GM19395 (cell line): ENCODE results near the gene RPL22L1.
"Not testable (repeated sequence)": the region's sequence is repeated elsewhere in the genome, so short reads cannot be mapped to it uniquely, and the experiment has no call there.

ENCODE experiments used
- ATAC-seq: cut with Tn5 transposase; IDR thresholded peaks from one replicate; pipeline ENCODE4 v1.9.1; 2021; ENCODE audit warnings: mild to moderate bottlenecking, moderate library complexity; ENCODE audit not compliant: unreplicated experiment

Gene RPL22L1

GRCh38 chr3:170869645-170870593 lies at the start of gene RPL22L1:
RPL22L1 (minus strand) TSS chr3:170870195; CDS start chr3:170870167, 28 bp downstream.
- ATAC-seq: peak; percentile 96

GRCh38 chr3:170918715-170919114 lies 48.7 kb upstream of the RPL22L1 start:
- ATAC-seq: no peak

- no peak for ATAC-seq
Measured at GRCh38 chr3:170914690-170915089, 44.7 kb upstream of the RPL22L1 start.

GRCh38 chr3:170914212-170914611 lies 44.2 kb upstream of the RPL22L1 start:
- ATAC-seq: no peak

- ATAC-seq: no peak
Measured at GRCh38 chr3:170911051-170911450, 41.1 kb upstream of the RPL22L1 start.

GRCh38 chr3:170910542-170910941 lies 40.5 kb upstream of the RPL22L1 start:
- ATAC-seq: no peak

GRCh38 chr3:170909129-170909903 lies 39.3 kb upstream of the RPL22L1 start:
- ATAC-seq: no peak

- peak; percentile 92 for ATAC-seq
Measured at GRCh38 chr3:170908235-170909116, 38.5 kb upstream of the RPL22L1 start, which contains the start of gene EIF5A2. EIF5A2 (minus strand) TSS chr3:170908637; CDS start chr3:170907806, 831 bp downstream.

- ATAC-seq: no peak
Measured at GRCh38 chr3:170907637-170908234, 37.7 kb upstream of the RPL22L1 start.

GRCh38 chr3:170905862-170906261 lies 35.9 kb upstream of the RPL22L1 start:
- no peak for ATAC-seq

GRCh38 chr3:170903123-170903522 lies 33.1 kb upstream of the RPL22L1 start:
- no peak for ATAC-seq

- ATAC-seq: no peak
Measured at GRCh38 chr3:170899455-170899854, 29.5 kb upstream of the RPL22L1 start.

GRCh38 chr3:170897978-170898377 lies 28.0 kb upstream of the RPL22L1 start:
- no peak for ATAC-seq

GRCh38 chr3:170897199-170897598 lies 27.2 kb upstream of the RPL22L1 start:
- ATAC-seq: not testable (repeated sequence)

- ATAC-seq: no peak
Measured at GRCh38 chr3:170896781-170897180, 26.8 kb upstream of the RPL22L1 start.

- not testable (repeated sequence) for ATAC-seq
Measured at GRCh38 chr3:170896333-170896732, 26.3 kb upstream of the RPL22L1 start.

GRCh38 chr3:170893895-170894294 lies 23.9 kb upstream of the RPL22L1 start:
- no peak for ATAC-seq

- no peak for ATAC-seq
Measured at GRCh38 chr3:170889630-170890029, 19.6 kb upstream of the RPL22L1 start.

- ATAC-seq: no peak
Measured at GRCh38 chr3:170889132-170889531, 19.1 kb upstream of the RPL22L1 start.
